Inflammatory macrophage treated with lipopolysaccharide for 4 hours (primary cell): Measurements from ENCODE around the gene ARHGEF18.
A peak's percentile ranks its signal among the peaks of the same experiment; 100 is the strongest.
"Not testable (repeated sequence)": the region's sequence is repeated elsewhere in the genome, so short reads cannot be mapped to it uniquely, and the experiment has no call there.

ENCODE experiments used
- DNase-seq: peaks from one replicate; pipeline ENCODE4 v3.0.0-alpha.2; 2020

ARHGEF18 gene

DNA sequence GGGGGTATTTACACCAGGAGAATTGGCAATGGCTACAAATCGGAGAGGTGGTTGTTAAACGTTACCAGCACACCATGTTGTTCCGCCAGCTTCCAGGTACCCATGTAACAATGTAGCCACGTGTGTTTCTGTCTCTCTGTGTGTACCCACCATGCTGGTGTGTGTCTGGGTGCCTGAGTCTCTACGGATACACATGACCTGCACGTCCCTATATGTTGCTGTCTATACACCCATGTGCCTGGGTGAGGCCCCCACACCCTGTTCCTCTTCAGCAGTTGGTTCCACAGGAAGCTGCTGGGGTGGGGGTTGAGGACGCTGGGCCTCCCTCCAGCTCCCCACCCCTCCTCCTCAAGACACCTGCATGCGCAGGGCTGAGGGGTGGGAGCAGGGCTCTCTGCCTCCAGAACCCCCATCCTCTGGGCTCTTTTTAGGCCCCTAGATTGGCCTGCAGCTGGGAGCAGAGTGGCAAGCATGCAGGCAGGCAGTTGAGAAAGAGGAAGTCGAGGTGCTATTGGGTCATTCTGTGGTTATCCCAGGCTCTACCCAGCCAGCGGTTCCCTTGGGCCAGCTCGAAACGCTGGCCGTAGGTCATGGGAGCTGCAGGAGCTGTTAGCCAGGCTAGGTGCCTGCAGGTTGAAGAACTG, at the start of gene ARHGEF18:
Gene ARHGEF18 (plus strand): TSS at position 351 of the 644 bp plus-strand sequence. CDS start 13,954 bp downstream, outside the sequence.
- peak; percentile 82 for DNase-seq

DNA sequence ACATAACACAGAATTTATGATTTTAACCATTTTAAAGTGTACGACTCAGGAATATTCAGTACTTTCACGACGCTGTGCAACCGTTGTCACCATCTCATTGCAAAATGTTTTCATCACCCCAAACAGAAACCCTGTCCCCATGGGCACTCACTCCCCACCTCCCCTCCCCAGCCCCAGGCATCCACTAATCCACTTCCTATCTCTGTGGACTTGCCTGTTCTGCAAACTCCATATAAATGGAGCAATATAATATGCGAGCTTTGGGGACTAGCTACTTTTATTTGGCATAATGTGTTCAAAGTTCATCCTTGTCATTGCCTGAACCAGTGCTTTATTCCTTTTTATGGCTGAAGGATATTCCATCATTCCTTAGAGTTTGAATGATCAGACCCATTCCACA, 47.2 kb upstream of the ARHGEF18 start:
- no peak for DNase-seq

GRCh38 chr19:7303470-7303869, 45.3 kb upstream of the ARHGEF18 start:
- no peak for DNase-seq

DNA sequence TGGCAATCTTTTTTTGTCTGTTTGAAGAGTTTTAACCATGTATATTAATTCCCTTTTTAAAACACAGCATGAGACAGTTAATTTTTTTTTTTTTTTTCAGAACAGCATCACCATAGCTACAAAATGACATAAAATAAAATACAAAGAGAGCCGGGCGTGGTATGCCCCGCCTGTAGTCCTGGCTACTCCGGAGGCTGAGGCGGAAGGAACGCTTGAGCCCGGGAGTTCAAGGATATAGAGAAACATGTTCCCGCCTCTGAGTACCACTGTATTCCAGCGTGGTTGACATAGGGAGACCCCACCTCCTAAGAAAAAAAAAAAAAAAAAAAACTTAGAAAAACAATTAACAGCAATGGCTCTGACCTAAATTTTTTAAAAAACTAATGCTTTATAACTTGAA, 44.5 kb upstream of the ARHGEF18 start:
- no peak for DNase-seq

- DNase-seq, result no peak
Observed at GRCh38 chr19:7307590-7308218, 41.0 kb upstream of the ARHGEF18 start.

GRCh38 chr19:7308327-7308726, 40.4 kb upstream of the ARHGEF18 start:
- DNase-seq, result not testable (repeated sequence)

DNA sequence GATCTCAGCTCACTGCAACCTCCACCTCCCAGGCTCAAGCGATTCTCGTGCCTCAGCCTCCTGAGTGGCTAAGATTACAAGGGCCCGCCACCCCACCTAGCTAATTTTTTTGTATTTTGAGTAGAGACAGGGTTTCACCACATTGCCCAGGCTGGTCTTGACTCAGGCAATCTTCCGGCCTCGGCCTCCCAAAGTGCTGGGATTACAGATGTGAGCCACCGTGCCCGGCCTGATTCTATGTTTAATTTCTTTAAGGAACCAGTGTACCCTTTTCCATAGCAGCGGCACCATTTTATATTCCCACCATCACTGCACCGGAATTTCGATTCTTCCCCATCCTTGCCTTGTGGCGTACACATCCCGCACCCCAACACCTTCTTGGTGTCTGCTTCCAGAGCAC, 36.8 kb upstream of the ARHGEF18 start:
- DNase-seq, result no peak

DNA sequence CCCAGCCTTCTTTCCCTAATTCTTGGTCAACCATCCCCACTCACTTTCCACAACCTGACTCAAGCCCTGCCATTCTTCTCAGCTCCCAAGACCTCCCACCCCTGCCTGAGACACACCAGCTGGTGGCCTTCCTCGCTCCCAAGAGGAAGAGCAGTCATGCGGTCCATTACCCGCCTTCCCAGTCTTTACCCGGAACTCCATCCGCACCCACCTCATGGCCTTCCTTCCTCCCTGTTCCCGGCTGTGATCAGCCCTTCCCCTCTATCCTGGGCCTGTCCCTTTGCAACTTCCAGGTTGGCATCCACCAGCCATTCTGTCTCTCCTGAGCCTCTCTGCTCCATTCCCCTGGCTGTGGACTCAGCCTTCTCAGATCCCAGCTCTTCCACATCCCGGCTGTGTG, 35.9 kb upstream of the ARHGEF18 start:
- no peak for DNase-seq

DNA sequence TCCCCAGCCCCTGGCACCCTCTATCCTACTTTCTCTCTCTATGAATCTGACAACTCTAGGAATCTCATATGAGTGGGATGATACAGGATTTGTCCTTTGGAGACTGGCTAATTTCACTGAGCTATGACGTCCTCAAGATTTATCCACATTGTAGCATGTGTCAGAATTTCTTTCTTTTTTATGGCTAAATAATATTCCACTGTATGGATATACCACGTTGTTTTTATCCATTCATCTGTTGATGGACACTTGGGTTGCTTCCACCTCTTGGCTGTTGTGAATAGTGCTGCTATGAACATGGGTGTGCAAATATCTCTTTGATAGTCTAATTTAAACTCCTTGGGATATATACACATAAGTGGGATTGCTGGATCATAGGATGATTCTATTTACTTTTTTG, 30.6 kb upstream of the ARHGEF18 start:
- no peak for DNase-seq

DNA sequence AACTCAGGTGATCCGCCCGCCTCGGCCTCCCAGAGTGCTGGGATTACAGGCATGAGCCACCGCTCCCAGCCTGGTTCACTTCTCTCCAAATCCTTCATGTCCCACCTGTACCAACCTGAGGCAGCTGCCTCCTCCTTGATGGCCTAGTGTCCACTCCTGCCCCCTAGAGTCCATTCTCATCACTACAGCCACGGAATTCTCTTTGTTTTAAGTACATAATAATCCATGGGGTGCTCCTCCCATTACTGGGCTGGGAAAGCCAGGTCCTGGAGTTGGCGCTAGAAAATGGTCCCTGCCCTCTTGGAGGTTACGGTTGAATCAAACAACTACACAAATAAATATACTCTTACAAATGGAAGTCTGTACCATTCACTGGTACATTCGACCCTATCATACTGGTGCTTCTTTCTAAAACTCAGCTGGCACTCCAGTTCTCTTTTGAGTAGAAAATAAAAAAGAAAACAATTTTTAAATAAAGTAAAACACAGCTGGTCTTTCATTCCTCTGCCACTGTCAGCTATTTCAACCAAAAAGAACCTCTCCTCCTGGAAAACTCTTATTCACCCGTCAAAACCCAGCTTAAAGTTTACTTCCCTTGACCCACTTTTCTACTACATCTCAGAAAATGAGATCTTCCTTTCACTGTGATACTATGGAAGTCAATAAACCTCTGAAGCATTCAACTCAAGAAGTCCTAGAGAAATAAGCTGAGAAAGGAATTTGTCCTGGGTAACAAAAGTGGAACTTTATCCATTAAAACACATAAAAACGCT, 22.4 kb upstream of the ARHGEF18 start:
- DNase-seq, result no peak

DNA sequence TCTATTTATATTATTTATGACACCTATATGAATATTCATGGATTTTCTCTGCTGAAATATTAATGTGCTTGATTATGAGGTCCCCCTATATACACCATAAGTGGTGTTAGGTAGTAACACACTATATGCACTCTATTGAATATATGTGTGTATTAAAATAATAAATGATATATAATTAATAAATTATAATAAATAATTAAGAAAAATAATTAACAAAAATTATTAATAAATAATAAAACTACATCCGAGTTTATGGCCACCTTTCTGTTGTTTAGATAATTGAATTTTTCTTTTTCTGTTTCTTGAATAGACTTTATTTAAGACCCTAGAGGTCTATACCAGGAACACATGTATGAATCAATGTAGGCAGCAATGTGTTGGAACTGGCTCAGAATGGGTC, 20.9 kb upstream of the ARHGEF18 start:
- no peak for DNase-seq

DNA sequence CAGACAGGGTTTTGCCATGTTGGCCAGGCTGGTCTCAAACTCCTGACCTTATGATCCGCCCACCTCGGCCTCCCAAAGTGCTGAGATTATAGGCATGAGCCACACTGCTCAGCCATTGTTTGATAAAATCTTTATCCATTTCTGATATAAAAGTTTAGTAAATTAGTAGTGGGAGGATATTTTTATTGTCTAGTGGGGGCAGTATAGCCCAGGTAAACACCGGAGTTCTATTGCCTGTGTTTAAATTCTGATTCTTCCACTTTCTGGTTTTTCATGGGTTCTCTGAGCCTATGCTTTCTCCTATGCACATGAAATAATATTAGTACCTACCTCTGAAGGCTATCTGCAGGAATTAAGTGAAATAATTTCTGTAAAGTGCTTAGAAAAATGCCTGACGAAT, 20.1 kb upstream of the ARHGEF18 start:
- DNase-seq, result no peak

GRCh38 chr19:7331446-7331845, 17.3 kb upstream of the ARHGEF18 start:
- DNase-seq, result no peak

DNA sequence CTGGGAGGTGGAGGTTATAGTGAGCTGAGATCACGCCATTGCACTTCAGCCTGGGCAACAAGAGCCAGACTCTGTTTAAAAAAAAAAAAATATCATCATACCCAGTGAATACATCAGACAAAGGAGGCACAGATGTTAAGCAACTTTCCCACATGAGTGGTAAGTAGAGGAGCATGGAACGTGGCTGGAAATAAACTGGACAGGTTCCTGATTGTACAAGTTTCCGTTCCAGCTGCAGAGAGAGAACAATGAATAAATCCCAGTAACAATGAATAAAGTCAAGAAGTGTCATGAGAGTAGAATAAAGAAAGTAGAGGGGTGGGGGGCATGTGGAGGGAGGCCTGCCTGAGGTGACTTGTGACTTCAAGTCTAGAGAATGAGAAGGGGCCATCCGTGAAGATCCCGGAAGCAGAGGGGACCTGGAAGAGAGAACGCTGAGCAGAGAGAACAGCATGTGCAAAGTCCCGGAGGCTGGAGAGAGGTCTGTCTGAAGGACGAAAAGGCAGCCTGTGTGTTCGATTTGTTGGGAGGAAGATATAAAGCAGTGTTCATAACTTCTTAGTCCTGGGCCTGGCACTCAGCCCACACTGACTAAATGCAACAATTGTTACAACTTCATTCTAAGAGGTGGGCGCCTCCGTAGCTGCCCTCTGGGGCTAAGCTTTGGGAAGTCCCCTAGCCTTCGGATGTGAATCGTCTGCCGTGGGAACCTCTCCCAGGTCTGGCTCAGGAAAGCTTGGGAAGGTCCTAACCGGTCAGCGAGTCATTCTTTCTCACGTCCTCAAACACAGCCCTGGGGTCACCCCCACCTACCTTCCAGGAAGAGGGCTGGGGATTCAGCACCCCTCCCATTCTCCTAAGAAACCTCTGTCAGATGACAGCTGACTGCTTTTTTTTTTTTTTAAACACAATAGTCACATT, 15.3 kb upstream of the ARHGEF18 start:
- DNase-seq, result peak; percentile 43

DNA sequence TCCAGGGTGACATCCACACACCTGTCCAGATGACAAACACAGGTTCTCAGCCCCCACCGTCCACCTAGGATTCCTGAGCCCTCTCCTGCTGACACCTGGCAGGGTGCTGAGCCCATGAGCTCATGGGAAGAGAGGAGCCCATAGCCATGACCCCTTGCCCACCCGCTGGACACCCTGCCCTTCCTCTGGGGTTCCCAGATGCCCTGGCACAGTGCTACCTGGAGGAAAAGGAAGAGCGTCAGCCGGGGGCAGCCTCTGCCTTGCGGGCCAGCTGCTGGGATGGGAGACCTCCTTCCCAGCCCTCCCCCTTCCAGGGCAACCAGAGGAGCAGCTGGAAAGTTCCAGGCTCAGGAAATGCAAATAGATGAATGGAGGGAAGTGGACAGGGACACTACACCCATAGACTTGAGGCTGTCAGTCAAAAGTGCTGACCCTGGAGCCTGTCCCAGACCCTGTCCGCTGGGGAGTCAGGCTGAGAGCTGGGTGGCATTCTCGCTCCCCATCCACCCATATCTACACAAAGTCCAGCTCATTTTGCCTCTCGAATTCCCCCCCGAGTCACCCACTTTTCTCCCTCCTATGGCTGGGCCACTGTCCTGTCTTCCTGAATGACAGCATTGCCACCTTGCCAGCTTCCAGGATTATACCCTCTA, 12.3 kb upstream of the ARHGEF18 start:
- DNase-seq, result no peak

DNA sequence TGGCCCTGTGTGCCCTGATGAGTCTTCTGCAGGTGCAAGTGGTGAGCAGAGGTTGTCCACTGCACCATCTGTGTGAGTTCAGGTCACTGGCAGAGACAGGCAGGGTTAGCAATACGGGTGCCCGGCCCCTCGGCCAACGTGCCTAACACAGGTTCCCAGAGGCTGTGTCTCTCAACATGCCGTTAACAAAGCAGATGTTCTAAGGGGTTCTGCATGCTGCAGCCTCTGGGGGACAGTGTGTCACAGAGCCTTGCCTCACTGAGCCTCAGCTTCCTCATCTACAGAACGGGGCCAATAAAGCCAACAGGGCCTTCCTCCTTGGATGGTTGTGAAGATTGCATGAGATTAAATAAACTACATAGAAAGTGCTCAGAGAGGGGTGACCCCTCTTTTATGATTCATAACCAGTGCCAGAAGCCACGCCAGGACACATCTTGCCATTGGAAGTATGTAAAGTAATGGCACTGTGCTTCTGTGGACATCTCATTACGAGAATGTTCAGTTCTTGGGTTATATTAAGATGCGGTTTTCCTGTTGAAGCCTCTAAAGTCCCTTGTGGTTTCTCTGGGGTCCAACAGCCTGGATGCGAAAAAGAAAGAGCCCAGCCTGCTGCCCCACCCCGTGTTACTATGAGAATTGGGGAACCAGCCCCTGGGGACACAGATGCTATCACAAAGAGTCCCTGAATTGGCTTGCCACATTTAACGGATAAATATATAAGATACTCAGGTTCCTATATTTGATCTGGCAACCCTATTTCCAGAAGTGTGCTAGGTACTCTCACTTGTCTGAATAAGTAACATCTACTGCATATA, 11.2 kb upstream of the ARHGEF18 start:
- peak; percentile 77 for DNase-seq

DNA sequence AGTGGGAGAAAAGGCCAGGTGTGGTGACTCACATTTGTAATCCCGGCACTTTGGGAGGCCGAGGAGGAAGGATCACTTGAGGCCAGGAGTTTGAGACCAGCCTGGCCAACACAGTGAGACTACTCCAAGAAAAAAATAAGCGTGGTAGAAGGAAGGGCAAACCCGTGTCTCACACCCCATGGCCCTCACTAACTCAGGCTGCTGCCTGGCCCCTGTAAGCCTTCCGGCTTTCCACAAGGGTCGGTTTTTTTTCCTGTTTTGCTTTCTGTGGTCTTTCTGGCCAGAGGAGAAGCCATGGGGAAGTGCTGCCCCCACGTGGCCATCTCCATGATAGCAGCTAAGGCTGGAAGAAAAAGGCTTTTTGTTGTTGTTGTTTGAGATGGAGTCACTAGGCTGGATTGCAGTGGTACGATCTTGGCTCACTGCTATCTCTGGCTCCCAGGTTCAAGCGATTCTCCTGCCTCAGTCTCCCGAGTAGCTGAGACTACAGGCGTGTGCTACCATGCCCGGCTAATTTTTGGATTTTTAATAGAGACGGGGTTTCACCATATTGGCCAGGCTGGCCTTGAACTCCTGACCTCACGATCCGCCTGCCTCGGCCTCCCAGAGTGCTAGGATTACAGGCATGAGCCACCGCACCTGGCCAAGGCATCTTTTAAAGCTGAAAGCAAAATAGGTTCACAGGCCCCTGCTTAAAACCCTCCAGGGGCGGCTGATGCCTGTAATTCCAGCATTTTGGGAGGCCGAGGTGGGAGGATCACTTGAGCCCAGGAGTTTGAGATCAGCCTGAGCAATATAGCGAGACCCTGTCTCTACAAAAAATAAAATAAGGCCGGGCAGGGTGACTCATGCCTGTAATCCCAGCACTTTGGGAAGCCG, 7.5 kb upstream of the ARHGEF18 start:
- peak; percentile 75 for DNase-seq

- no peak for DNase-seq
Observed at GRCh38 chr19:7342143-7342542, 6.6 kb upstream of the ARHGEF18 start.

DNA sequence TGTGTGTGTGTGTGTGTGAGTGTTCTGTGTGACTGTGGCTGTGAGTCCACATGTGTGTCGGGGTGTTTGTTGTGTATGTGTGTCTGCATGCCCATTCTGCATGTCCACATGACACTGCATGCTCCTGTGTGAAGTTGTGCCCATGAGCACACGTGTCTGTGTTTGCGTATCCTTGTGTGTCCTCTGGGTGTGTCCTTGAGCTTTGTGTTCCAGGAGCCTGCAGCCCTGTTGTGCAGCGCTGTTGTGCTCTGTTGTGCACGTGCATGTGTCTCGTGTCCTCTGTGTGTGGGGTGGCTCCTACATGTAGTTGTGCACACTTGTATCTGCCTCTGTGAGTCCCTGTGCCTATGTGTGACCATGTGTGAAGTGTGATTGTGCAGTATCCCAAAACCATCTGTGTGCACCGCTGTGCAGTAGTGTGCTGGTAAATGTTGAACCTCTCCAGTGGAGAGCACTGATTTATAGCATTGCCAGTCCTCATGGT, 2.2 kb upstream of the ARHGEF18 start:
- no peak for DNase-seq

- DNase-seq, result not testable (repeated sequence)
Observed at GRCh38 chr19:7346997-7347396, 1.7 kb upstream of the ARHGEF18 start.
